GM21723 (cell line): ENCODE results near the gene ZKSCAN5.
"Not testable (repeated sequence)": the region's sequence is repeated elsewhere in the genome, so short reads cannot be mapped to it uniquely, and the experiment has no call there.

Source experiments
- ATAC-seq: cut with Tn5 transposase; IDR thresholded peaks from one replicate; pipeline ENCODE4 v1.9.1; 2021; ENCODE audit warnings: mild to moderate bottlenecking, moderate library complexity; ENCODE audit not compliant: unreplicated experiment

ZKSCAN5 gene

DNA sequence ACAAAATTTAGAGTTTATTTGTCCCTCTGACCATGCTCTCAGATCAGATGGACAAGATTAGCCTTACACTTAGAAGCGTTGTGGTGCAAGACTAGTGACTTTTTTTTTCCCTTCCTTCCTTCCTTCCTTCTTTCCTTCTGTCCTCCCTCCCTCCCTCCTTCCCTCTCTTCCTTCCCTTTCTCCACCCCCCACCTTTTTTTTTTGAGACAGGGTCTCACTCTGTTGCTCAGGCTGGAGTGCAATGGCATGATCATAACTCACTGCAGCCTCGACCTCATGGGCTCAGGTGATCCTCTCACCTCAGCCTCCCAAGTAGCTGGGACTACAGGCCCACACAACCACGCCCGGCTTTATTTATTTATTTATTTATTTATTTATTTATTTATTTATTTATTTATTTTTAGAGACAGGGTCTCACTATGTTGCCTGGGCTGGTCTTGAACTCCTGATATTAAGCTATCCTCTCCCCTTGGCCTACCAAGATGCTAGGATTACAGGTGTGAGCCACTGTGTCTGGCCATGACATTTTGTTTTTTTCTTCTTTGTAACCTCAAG lies 76.4 kb downstream of the ZKSCAN5 start:
- ATAC-seq, result not testable (repeated sequence)
